Measurements from ENCODE around the gene SLC8B1. TPM values are rescaled to one million over a fixed set of nuclear protein-coding genes. Genes with fewer than 3 reads are reported as not detected.

Gene SLC8B1
- total RNA-seq, 1 donor from 2014 or later: 27.9 TPM

- H3K27ac Mint-ChIP-seq (ENCODE audit: unreplicated experiment): no peak overlapping the region
- H3K4me3 Mint-ChIP-seq (ENCODE audit: unreplicated experiment): peak overlapping the region; percentile 84
- H3K36me3 Mint-ChIP-seq (ENCODE audit: unreplicated experiment): peaks cover 7% of the 10 kb centered on the region
- peaks cover 7% of the 10 kb centered on the region for H3K9me3 Mint-ChIP-seq (ENCODE audit: unreplicated experiment)
- no peak for DNase-seq
- no peak for TF ChIP-seq CTCF (IDR thresholded peaks at IDR 0.05; ENCODE audit: partially characterized antibody, unreplicated experiment)
- H3K27me3 Mint-ChIP-seq (ENCODE audit: unreplicated experiment): peaks cover 4% of the 10 kb centered on the region
- peaks cover 11% of the 10 kb centered on the region for H3K4me1 Mint-ChIP-seq (ENCODE audit: low read depth, unreplicated experiment)
These were observed 778 bp downstream of the SLC8B1 start for GRCh38 chr12:113333877-113334785.

- peaks cover 4% of the 10 kb centered on the region for H3K27me3 Mint-ChIP-seq (ENCODE audit: unreplicated experiment)
- H3K36me3 Mint-ChIP-seq (ENCODE audit: unreplicated experiment): peaks cover 7% of the 10 kb centered on the region
- TF ChIP-seq CTCF (IDR thresholded peaks at IDR 0.05; ENCODE audit: partially characterized antibody, unreplicated experiment): no peak
- DNase-seq: no peak
- peaks cover 7% of the 10 kb centered on the region for H3K9me3 Mint-ChIP-seq (ENCODE audit: unreplicated experiment)
- peaks cover 11% of the 10 kb centered on the region for H3K4me1 Mint-ChIP-seq (ENCODE audit: low read depth, unreplicated experiment)
- peak overlapping the region; percentile 30 for H3K4me3 Mint-ChIP-seq (ENCODE audit: unreplicated experiment)
- peak overlapping the region; percentile 89 for H3K27ac Mint-ChIP-seq (ENCODE audit: unreplicated experiment)
These were observed 1.5 kb downstream of the SLC8B1 start for GRCh38 chr12:113333418-113333750.

- peak overlapping the region; percentile 34 for H3K4me3 Mint-ChIP-seq (ENCODE audit: unreplicated experiment)
- peaks cover 11% of the 10 kb centered on the region for H3K4me1 Mint-ChIP-seq (ENCODE audit: low read depth, unreplicated experiment)
- peak overlapping the region; percentile 89 for H3K27ac Mint-ChIP-seq (ENCODE audit: unreplicated experiment)
- peak; percentile 65 for DNase-seq
- H3K9me3 Mint-ChIP-seq (ENCODE audit: unreplicated experiment): peaks cover 7% of the 10 kb centered on the region
- TF ChIP-seq CTCF (IDR thresholded peaks at IDR 0.05; ENCODE audit: partially characterized antibody, unreplicated experiment): no peak
- peaks cover 4% of the 10 kb centered on the region for H3K27me3 Mint-ChIP-seq (ENCODE audit: unreplicated experiment)
- H3K36me3 Mint-ChIP-seq (ENCODE audit: unreplicated experiment): peaks cover 7% of the 10 kb centered on the region
These were observed 2.1 kb downstream of the SLC8B1 start for GRCh38 chr12:113332688-113333417.

- peaks cover 4% of the 10 kb centered on the region for H3K27me3 Mint-ChIP-seq (ENCODE audit: unreplicated experiment)
- no peak for DNase-seq
- TF ChIP-seq CTCF (IDR thresholded peaks at IDR 0.05; ENCODE audit: partially characterized antibody, unreplicated experiment): no peak
- no peak overlapping the region for H3K4me3 Mint-ChIP-seq (ENCODE audit: unreplicated experiment)
- H3K9me3 Mint-ChIP-seq (ENCODE audit: unreplicated experiment): peaks cover 7% of the 10 kb centered on the region
- H3K4me1 Mint-ChIP-seq (ENCODE audit: low read depth, unreplicated experiment): peaks cover 11% of the 10 kb centered on the region
- peaks cover 7% of the 10 kb centered on the region for H3K36me3 Mint-ChIP-seq (ENCODE audit: unreplicated experiment)
- no peak overlapping the region for H3K27ac Mint-ChIP-seq (ENCODE audit: unreplicated experiment)
These were observed 4.4 kb downstream of the SLC8B1 start for GRCh38 chr12:113330505-113330904.
